ENCODE data around the gene ZIC4. TPM values are rescaled to one million over a fixed set of nuclear protein-coding genes. Genes with fewer than 3 reads are reported as not detected.

Gene ZIC4
- total RNA-seq, 2 donors from 2014 or later, result not detected

GRCh38 chr3:147414390-147415138 is 8.2 kb upstream of the ZIC4 start:
- H3K27ac ChIP-seq, result no peak overlapping the region
- TF ChIP-seq POLR2A (IDR thresholded peaks at IDR 0.05), result no peak
- no peak for TF ChIP-seq POLR2AphosphoS5 (IDR thresholded peaks at IDR 0.05)
- TF ChIP-seq CTCF (IDR thresholded peaks at IDR 0.05), result no peak
- no peak overlapping the region for H3K4me3 ChIP-seq
- no peak for DNase-seq (ENCODE audit: low spot score)
- no peaks in the 10 kb centered on the region for H3K36me3 ChIP-seq
- H3K4me1 ChIP-seq (replicated peaks), result no peaks in the 10 kb centered on the region
- intact Hi-C loops (cut with DNase I), result no loop called here
- H3K9me3 ChIP-seq, result no peaks in the 10 kb centered on the region
- H3K27me3 ChIP-seq (replicated peaks; ENCODE audit: insufficient read depth), result peaks cover 57% of the 10 kb centered on the region
- WGBS, result 16% methylated on average over 18 of the region's 18 CpGs

- Histone ChIP-seq H3K27me3 (replicated peaks; ENCODE audit: insufficient read depth) (peaks cover 57% of the 10 kb centered on the region), H3K4me3 (no peak overlapping the region), H3K9me3 (no peaks in the 10 kb centered on the region), H3K36me3 (no peaks in the 10 kb centered on the region), H3K4me1 (replicated peaks) (no peaks in the 10 kb centered on the region), H3K27ac (no peak overlapping the region)
- TF ChIP-seq POLR2AphosphoS5 (IDR thresholded peaks at IDR 0.05) (no peak), POLR2A (IDR thresholded peaks at IDR 0.05) (no peak), CTCF (IDR thresholded peaks at IDR 0.05) (no peak)
- intact Hi-C loops (cut with DNase I), result no loop called here
- WGBS, result 5% methylated on average over 24 of the region's 24 CpGs
- no peak for DNase-seq (ENCODE audit: low spot score)
These were observed 7.5 kb upstream of the ZIC4 start for GRCh38 chr3:147413686-147414389.

DNA sequence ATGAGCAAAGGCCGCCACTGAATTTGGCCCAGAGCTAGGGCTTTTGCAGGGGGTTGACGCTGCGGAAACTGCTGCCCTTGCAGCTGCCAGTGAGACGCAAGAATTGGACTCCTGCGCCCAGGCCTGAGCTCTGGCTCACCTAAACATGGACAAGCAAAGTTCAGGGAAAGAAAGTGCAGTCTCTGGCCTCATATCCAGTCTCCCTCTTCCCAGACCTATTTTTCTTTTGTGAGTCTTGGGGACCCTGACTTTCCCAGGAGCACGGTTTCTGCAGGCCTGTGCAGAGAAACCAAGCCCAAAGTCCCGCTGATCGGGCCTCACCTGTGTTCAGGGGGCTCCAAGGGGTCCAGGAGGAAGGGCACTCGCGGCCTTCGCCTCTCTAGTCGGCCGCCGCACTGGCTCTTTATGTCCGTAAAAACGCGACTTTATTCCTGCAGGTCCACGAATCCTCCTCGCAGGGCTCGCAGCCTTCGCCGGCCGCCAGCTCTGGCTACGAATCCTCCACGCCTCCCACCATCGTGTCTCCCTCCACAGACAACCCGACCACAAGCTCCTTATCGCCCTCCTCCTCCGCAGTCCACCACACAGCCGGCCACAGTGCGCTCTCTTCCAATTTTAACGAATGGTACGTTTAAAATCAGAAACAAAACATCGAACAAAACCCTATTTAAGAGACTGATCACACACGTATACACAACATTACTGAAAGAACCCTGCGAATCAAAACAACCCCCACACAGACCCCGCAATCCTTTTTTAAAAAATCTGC is 6.8 kb upstream of the ZIC4 start:
- no peak for TF ChIP-seq POLR2A (IDR thresholded peaks at IDR 0.05)
- no peak for TF ChIP-seq POLR2AphosphoS5 (IDR thresholded peaks at IDR 0.05)
- no peak for TF ChIP-seq CTCF (IDR thresholded peaks at IDR 0.05)
- no peak for DNase-seq (ENCODE audit: low spot score)
- Histone ChIP-seq H3K4me3 (no peak overlapping the region), H3K27ac (no peak overlapping the region), H3K36me3 (no peaks in the 10 kb centered on the region), H3K9me3 (no peaks in the 10 kb centered on the region), H3K4me1 (replicated peaks) (no peaks in the 10 kb centered on the region), H3K27me3 (replicated peaks; ENCODE audit: insufficient read depth) (peaks cover 58% of the 10 kb centered on the region)
- 8% methylated on average over 37 of the region's 37 CpGs for WGBS
- intact Hi-C loops (cut with DNase I), result no loop called here

- no peak overlapping the region for H3K4me3 ChIP-seq
- DNase-seq (ENCODE audit: low spot score), result no peak
These were observed 6.0 kb upstream of the ZIC4 start for GRCh38 chr3:147412261-147412916.

More at GRCh38 chr3:147412261-147412916, 6.0 kb upstream of the ZIC4 start:
- intact Hi-C loops (cut with DNase I), result no loop called here
- 10% methylated on average over 32 of the region's 32 CpGs for WGBS
- H3K36me3 ChIP-seq, result no peaks in the 10 kb centered on the region
- no peaks in the 10 kb centered on the region for H3K4me1 ChIP-seq (replicated peaks)
- no peak for TF ChIP-seq CTCF (IDR thresholded peaks at IDR 0.05)
- peaks cover 64% of the 10 kb centered on the region for H3K27me3 ChIP-seq (replicated peaks; ENCODE audit: insufficient read depth)
- no peaks in the 10 kb centered on the region for H3K9me3 ChIP-seq
- H3K27ac ChIP-seq, result no peak overlapping the region

All from prostate gland (tissue), 2 donors.